ENCODE results near the gene AFF3. TPM values are rescaled to one million over a fixed set of nuclear protein-coding genes. Genes with fewer than 3 reads are reported as not detected.

The AFF3 gene
- total and polyA plus RNA-seq, 2 donors (not counting 3 experiments of a cell fraction or from before 2014, with no cell fraction given): 0.06 to 0.07 TPM

- no TSS peak for BruUV-seq (replicated peaks)
- Histone ChIP-seq H3K27me3 (ENCODE audit: control insufficient read depth in 2 of 2, insufficient read depth in 2 of 2, low read length in 2 of 2) (peaks cover 4 to 5% of the 10 kb centered on the region in 2 experiments), H3K9ac (replicated peaks; ENCODE audit: extremely low read depth, insufficient read depth, low read length) (no peak overlapping the region), H3K9me1 (replicated peaks; ENCODE audit: control insufficient read depth, extremely low read depth, insufficient read depth, low read length) (no peaks in the 10 kb centered on the region), H3K4me3 (replicated peaks in 1 of 3; ENCODE audit: insufficient read depth in 1 of 3, low read depth in 1 of 3, low read length in 3 of 3) (no peak overlapping the region), H3K79me2 (ENCODE audit: control insufficient read depth, insufficient read depth, low read length) (no peaks in the 10 kb centered on the region), H4K20me1 (replicated peaks; ENCODE audit: control insufficient read depth, extremely low read depth, insufficient read depth, low read length) (no peaks in the 10 kb centered on the region), H3K4me2 (ENCODE audit: insufficient read depth, low read length) (no peak overlapping the region), H3K9me3 (replicated peaks; ENCODE audit: control insufficient read depth, insufficient read depth, low read length) (no peaks in the 10 kb centered on the region), H3K4me1 (ENCODE audit: control insufficient read depth, extremely low read depth, insufficient read depth, low read length) (no peaks in the 10 kb centered on the region), H3K36me3 (ENCODE audit: control insufficient read depth in 2 of 2, extremely low read depth in 1 of 2, insufficient read depth in 2 of 2, low read length in 2 of 2) (no peaks in the 10 kb centered on the region), H2AFZ (ENCODE audit: low read depth, low read length) (no peak overlapping the region), H3K27ac (ENCODE audit: insufficient read depth, low read depth, low read length) (no peak overlapping the region)
- ChIA-PET POLR2A (no interaction called here), CTCF (interaction anchor here (1.1 to 1.4 kb wide), 2 partner anchors 15 to 427 kb away, joined by 3 to 6 read pairs; no protein-coding TSS in a partner anchor)
- dilution Hi-C loops (cut with MboI; ENCODE audit: extremely low pct_ligation_motif_present, low sequenced_read_pairs) (no loop called here), intact Hi-C loops (cut with micrococcal nuclease) (no loop called here)
- DNase-seq (ENCODE audit: low read depth, low spot score) (no peak), FAIRE-seq (no peak)
- TF ChIP-seq JUN (IDR thresholded peaks at IDR 0.05; ENCODE audit: borderline replicate concordance, insufficient read depth, insufficient read length, low read depth) (no peak), CTCF (IDR thresholded peaks at IDR 0.05; ENCODE audit: extremely low read depth in 1 of 2, insufficient read depth in 1 of 2, low read depth in 1 of 2, low read length in 2 of 2) (no peak), MAX (IDR thresholded peaks at IDR 0.05; ENCODE audit: insufficient read depth, insufficient read length) (no peak), EZH2 (IDR thresholded peaks at IDR 0.05; ENCODE audit: borderline replicate concordance, low read depth, low read length, severe bottlenecking) (no peak), GATA2 (IDR thresholded peaks at IDR 0.05; ENCODE audit: insufficient read depth, insufficient read length, low read depth, low read length) (no peak), FOS (IDR thresholded peaks at IDR 0.05; ENCODE audit: borderline replicate concordance, insufficient read depth, low read length) (no peak), POLR2A (IDR thresholded peaks at IDR 0.05; ENCODE audit: low read depth, low read length) (no peak), POLR2AphosphoS5 (IDR thresholded peaks at IDR 0.05; ENCODE audit: insufficient read depth, low read depth, low read length) (no peak), MYC (IDR thresholded peaks at IDR 0.05; ENCODE audit: low read depth, low read length) (no peak)
These were observed 308.7 kb downstream of the AFF3 start for GRCh38 chr2:99833586-99834201.
